IPS-NIHi11 (cell line): ENCODE measurements around the gene BCL2.

ENCODE experiments used
- DNase-seq: peaks from one replicate; pipeline ENCODE4 v3.0.0; 2012; ENCODE audit warnings: mixed read lengths, low spot score

Gene BCL2

DNA sequence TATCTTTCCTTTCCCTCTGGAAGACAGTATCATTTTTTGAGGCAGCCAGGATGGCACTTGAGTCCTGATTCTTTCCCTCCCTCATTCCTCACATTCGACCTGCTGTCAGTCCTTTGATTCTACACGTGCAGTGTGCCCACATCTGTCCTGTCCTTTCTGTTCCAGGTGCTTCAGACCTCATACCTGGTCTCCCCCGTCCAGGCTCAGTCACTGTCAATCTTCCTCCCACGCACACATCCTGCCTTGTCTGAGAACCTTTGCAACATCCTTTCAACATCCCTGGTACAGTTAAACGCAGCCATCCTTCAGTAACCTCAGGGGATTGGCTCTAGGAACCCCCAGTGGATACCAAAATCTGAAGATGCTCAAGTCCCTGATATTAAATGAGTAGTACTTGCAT lies 10.1 kb downstream of the BCL2 start:
- DNase-seq = no peak

DNA sequence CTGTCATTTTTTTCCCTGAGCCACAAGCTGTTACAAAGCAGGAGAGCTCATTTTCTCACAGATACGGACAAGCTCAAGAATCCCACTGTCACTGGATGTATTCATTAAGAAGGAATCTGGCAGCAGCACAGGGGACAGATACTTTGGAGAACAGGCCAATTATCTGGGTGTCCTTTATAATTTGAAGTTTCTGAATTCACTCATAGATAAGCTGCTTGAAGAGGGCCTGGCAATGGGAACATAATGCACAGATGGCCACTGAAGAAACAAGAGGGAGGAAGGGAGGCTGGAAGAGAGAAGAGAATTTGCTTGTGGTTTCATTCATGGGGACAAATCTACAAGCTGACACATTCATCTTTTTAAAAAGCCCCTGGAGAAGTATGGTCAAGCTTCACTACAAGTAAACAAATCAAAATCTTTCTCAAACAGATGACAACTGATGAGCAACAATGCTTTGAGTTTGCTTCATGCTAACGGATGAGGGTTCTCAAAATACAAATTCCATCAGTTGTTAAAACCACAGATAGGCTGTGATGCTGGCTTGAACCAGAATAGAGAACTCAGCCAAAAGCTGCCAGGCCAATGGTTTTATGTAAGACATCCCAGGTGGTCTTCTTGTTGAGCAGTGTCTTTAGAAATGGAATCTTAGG lies 11.9 kb downstream of the BCL2 start:
- DNase-seq = no peak

DNA sequence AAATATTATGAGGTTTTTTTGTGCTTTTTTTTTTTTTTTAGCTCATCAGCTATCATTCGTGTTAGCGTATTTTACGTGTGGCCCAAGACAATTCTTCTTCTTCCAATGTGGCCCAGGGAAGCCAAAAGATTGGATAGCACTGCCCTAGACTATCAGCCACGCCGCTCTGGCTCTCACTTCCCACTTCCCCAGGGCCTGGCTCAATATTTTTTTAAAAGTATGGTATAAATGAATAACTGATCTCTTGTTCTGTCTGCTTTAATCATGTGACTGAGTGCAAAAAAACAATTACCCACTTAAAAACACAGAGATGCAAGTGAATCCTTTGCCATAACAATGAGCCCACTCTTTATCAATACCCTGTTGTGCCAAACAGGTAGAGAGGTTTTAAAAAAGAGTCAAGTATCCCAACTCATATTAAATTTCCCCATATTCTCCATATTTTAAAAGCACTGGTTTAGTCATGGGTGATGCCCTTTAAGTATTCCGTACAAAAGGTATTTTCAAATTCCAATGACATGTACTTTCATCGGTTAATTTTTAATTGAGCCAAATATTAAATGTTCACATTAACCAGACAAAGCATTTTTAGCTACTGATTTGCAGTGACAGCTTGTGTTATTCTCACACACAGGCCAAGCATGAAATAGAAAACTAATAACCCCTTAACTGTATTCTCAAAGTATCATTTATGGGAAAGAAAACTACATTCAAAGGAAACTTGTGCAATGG lies 12.6 kb downstream of the BCL2 start:
- DNase-seq = no peak

DNA sequence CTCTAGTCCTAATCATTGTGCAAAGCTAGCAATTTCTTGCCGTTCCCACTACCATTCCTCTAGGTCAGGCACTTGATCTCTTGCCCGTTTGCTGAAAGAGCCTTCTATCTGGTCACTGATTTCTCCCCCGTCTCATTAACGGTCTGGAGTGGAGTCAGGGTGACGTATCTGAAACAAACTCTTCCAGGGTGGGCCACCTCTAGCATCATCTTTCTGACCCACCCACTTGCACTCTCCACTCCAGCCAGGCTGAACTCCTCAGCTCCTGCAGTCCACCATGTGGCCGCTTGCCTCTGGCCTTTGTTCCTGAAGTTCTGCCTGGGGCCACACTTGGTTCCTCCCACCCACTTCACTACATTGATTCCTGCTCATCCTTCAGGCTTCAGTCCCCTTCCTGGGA lies 13.3 kb downstream of the BCL2 start:
- no peak for DNase-seq

DNA sequence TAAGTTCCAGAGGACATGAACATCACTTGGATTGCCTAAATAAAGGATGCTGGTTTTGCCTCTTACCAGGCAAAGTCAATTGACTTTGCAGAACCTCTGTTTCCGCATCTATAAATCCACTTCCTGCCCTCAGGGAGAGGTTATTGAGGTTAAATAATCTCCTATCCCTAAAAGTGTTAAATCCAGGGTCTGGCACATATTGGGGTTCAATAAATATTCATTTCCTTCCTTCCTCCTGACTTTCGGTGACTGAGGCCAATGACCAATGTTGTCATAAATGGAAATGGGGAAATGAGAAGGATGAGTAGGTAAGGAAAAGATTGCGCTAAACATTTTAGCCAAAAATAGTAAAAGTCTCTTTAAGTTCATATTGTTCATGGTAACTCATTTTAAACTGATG lies 16.0 kb downstream of the BCL2 start:
- no peak for DNase-seq

DNA sequence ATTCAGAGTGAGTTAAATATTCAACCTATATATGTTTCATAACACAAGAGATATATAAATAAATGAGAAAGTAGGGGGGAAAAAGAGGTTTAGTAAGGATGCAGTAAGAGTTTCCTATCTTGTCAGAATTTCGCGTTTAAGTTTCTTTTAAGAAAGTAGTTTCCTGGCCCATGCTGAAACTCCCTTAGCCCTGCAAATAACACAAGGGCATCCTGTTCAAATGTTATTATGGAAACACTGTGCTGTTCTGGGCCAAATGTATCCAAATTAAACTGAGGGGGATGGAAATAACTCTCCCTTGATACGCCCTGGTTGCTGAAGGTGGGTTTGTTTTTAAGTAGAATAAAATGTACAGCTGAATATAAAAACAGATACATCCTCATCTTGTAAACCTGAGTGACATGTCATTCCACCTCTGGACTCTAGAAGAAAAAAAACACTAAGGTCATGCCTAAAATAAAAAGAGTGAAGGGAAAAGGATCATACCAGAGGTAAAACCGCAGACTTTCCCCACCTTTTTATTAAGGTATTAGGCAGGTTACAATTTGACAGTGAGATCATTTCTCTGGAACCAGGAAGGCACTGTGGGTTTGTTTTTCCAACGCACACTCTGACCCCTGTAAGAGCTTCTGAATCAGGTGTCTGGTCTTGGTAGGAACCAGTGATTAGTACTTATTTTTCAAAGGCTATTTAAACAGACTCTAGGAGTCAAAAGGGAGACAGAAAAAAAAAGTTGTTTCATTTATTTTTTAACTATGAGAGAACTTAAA lies 16.7 kb downstream of the BCL2 start:
- DNase-seq = no peak

DNA sequence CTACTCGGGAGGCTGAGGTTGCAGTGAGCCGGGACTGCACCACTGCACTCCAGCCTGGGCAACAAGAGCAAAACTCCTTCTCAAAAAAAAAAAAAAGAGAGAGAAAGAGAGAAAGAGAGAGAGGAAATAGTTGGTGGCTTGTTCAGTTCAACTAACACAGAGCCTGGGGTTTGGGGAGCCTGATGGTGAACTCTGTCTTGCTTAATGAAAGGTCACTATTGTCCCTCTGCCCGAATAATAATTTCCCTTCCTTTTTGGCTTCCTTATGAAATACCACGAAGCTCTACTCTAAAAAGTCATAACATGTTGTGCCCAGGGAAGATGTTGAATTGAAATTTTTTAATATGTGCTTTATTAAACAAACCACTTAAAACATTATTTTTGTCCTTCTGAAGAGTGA lies 17.3 kb downstream of the BCL2 start:
- no peak for DNase-seq

DNA sequence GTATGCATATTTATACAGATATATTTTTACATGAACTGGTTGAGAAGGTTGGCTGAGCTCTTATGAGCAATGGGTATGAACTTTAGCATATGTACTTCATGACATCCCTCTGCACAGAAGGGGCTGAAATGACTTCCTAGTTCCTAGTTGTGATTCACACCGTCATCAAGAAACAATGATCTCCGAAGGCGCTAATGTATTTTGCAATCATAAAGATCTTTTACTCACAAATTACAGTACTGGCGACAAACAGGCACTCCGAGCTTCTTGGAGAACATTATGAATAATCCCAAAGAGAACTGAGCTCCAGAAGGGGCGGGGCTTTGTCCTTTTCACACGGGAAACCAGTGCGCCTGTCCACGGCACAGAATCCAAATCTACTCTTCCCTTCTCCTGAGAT lies 18.1 kb downstream of the BCL2 start:
- no peak for DNase-seq

DNA sequence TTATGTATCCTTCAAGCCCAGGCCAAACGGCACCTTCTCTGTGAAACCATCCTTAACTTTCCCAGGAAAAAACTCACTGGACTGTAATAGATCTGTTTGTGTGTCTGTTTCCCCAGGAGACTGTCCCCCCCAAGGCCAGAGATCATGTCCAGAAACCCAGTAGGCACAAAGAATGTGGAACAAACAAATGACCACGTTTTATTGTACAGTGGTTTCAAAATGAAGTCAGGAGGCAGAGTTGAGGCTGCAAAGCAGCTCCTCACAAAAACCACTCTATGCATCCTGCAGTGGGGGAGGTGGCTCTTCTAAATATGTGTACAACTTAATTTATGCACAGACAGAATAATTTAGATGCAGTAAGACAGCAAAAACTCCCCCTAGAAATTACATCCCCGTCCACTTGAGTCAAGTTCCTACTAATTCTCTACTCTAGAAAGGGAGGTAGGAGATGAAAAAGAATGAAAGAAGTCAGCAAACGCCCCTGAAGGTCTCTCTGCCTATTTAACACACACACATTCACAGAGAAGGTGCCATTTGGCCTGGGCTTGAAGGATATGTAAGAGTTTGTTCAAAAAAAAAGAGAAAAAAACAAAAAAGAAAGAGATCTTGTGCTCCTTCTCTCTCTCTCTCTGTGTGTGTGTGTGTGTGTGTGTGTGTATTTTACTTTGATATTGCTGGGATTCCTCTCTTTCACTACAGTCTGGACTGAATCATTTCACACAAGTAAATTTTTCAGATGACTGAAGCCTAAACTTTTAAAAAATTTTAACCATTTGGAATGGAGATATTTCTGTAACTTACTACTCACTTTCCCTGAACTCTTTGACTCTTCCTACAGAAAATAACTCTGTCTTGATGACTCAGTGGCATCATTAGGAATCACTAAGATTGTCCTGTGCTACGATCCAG lies 19.5 kb downstream of the BCL2 start:
- no peak for DNase-seq

DNA sequence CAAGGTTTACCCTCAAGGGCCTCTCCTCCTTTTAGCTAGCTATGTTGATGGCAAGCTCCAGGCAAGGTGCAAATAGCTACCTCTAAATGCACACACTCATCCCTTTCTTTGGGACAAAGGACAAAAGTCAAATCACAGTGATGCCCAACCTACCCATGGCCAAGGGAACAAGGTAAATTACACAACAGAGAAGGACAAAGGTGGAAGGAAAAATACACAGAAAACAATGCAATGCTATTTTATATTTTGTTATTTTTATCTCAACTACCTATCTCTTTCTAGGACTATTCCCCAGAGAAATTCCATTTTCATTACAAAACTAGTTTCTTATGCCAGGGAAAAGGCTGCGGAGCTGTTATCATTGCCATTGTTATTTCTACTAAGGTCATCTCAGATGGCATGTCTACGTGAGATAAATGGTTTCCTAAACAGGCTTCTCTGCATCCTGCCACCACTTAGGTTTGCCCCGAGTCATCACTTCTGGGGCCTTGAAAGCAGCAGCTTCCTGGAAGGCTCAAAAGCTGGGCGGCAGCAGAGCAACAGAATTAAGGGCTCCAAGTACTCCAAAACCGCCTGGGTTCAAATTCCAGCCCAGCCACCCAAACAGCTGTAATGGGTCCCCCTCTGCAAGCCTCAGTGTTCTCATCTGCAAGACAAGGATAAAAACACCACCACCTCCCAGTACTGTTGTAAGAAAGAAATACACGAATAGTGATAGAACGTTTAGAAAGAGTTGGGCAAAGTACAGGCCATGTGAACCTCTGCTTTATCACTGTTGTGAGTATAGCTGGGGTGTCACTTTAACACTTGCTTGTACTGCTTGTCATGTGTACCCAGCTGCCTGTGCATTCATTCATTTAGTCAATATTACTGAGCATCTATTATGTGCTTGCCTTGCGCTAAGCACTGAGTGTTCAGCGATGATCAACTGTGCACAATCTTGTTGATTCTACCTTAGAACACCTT lies 20.9 kb downstream of the BCL2 start:
- no peak for DNase-seq

DNA sequence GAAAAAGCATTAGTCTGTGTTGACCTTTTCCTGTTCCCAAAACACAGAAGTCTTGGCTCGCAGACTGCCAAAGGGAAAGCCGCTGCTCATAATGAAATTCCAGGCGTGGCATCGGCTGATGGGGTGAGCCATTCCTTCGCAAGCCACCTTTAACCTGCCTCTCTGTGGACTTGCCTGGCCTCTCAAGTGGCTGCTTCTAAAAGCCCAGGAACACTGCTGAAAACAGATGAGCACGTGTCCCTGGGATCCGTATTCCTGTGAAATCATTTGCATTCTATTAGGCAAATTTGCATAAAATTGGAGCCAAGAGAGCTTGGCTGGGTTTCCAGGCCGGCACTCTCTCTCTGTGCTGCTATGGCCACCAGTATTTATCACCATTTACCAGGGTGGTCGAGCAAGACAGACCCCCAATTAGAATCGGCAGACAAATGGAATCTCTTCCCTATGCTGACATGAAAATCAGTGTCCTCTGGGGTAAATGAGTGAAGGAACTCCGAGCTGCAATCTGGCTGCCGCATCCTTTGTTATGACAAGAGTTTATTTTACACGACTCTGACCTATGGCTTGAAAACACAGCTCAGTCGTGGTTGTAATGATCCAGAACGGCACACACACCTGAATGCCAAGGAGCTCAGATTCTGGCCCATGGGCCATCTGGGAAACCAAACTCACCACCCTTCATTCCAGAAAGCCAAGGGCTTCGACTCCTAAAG lies 21.7 kb downstream of the BCL2 start:
- DNase-seq = no peak

DNA sequence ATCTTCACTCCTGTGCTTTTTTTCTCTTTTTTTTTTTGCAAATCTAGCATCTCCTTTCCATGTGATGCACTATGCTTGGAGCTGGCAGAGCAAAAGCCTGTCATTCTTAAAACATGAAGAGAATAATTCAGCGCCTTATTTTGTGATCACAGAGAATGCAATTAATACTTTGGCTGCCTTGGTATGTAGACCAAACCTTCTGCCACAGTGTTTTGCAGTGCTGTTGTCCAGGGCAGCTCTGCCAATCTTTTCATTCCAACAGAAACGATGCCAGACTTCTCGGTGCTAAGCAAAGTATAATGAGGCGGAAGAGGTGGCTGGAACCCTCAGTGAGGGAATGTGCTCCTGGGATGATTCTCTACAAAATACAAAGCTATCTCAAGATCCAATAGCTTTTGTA lies 25.6 kb downstream of the BCL2 start:
- DNase-seq = no peak

DNA sequence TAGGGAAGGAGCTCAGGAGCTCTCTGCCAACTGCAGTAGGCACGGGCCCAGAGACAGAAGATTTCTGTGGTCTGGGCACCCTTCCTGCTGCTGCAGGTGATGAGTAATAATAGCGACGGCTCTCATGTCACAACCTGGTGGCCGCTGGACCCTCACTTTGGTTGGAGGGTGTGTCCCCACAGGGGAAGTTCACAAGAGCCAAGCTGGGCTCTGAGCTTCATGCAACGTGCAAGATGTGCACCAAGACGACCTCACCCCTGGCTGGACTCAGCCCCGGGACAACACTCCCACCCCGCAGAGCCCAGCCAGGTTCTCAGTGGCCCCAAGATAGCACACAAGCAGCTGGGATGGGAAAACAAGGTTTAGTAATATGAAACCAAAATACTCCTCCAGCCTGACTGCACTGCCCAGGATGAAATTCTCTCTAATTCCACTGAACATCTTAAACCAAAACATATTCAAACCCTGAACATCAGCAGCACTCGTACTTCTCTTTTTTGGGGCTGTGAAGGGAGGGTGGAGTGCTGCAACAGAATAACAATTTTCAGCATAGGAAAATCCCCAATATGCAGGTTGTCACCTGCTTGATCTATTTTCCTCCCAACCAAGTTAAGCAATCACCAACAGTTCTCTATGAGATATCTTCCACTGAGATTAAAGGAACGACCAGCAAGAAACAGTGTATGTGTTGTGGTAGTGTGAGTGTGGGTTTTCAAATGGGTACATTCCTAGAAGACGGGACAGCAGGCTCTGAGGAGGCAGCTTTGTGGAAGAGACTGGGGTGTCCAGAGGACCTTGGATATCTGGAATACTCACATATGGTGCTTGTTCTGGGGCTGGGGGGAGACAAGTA lies 26.5 kb downstream of the BCL2 start:
- DNase-seq = no peak

DNA sequence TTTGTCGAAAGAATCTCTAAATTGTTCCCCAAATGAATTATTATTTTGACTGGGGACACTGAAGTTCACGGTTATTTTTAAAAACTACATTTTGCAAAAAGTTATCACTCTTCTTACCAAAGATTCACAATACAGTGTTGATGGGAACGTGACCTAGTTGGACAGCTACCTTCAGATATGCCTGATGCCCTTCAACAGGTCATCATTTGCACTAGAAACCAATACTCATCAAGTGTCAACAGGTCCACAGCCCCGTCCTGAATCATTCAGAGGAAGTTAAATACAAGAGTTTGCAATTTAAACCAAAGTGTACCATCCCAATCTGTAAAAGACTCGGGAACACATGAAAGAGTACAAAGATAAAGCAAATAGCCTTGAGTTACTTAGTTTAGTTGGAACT lies 28.3 kb downstream of the BCL2 start:
- no peak for DNase-seq

DNA sequence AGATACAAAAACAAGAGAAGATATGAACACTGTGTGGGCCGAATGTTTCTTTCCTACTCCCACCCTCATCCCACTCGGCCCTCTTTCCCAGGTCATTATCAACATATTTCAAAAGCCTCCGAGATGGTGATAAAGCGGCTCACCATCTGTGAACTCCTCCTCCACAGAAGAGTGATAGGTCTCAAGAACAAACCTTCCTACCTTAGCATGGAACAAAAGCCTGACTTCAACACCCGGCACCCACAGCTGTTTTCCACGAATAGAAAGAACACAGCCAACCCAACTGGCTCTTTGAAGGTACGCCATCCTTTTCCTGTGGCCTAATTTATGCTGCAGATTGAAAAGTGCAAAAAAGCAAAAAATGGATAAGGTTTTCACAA lies 28.8 kb downstream of the BCL2 start:
- DNase-seq = no peak

DNA sequence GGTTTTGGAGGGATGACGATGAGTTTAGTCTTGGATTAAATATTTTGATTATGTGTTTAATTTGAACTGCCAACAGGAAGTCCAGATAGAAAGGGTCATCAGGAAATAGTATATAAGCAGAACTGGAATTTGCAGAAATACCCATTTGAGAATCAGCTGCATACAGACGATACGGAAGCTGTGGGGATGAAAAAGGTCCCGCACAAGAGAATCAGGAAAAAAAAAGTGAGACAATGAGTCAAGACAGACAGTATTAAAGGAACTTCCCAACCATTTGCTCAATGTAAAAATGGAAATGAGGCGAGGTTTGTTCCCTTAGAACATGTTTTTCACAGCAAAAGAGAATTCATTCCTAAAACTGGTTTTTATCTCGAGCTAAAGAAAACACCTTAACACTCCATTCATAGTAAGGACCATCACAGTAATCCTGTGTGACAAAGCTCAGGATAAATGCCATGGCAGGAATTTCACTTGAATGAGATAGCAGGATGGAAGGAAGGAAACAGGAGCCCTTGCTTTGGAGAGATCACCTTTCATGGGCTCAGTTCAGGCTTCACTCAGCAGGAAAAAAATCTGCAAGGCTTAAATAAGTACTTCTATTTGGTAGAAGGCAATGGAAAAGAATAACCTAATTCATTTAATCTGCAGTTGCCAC lies 29.3 kb downstream of the BCL2 start:
- DNase-seq = peak; percentile 29

DNA sequence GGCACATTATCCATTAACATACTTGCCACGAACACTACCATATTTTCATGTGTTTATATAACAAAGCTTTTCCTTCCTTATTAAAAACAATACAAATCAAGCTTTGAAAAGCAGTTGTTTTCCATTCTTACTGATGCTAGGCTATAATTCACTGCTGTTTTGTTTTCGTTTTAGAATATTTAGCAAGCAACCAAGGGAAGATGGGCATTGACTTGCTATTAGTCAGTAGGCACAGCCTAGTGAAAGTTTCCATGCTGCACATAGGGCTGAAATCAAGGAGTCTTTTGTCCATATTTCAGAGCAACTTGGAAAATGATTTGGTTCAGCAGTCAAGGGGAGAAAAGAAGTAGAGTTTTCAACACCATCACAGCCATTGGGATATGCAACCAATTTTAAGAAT lies 31.3 kb downstream of the BCL2 start:
- no peak for DNase-seq

DNA sequence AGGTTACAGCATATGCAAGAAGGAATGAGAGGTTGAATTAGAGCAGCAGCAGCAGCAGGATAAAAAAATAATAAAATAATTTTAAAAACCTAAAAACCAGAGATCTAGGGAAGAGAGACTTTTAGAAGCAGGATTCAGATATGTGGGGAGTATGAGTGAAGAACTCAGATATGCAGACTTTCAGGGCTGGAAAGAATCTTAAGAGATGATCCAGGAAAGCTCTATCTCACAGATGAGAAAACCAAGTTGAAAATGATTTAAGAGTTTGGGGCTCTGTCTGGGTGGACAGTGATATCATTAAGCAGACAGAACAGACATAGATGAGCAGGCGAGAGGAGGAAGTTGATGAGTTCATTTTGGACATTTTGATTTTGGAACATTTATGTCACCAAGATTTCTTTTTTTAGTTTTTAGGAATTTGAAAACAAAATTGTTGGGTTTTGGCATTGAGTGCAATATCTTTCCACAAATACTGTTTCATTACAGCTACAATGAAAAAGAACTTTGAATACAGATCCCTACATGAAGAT lies 31.8 kb downstream of the BCL2 start:
- DNase-seq = no peak

DNA sequence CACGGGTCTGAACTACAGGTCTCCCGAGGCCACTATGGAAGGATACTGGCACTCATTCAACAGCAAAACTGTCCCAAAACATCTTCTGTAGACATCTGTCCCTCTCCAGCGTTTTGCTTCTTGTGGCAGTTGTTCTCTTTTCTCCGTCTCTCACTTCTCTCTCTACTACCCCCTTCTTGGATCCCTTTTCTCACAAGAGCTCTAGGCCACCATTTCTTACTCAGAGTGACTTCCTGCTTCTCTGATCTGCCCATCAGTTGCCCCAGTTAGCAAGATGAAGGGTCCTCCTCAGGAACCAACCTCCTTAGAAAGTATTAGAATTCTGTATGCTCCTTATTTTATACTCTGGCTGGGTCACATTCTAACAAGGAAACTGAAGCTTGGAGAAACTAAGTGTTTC lies 32.6 kb downstream of the BCL2 start:
- no peak for DNase-seq
